C1 segment of cervical spinal cord (tissue), 14 donors: ENCODE measurements around the gene KIAA0825.

Experiments used
- DNase-seq, 14 donors: peaks; one replicate each; lab custom pipeline; 2025; lab: John Stamatoyannopoulos, UW

The KIAA0825 gene

DNA sequence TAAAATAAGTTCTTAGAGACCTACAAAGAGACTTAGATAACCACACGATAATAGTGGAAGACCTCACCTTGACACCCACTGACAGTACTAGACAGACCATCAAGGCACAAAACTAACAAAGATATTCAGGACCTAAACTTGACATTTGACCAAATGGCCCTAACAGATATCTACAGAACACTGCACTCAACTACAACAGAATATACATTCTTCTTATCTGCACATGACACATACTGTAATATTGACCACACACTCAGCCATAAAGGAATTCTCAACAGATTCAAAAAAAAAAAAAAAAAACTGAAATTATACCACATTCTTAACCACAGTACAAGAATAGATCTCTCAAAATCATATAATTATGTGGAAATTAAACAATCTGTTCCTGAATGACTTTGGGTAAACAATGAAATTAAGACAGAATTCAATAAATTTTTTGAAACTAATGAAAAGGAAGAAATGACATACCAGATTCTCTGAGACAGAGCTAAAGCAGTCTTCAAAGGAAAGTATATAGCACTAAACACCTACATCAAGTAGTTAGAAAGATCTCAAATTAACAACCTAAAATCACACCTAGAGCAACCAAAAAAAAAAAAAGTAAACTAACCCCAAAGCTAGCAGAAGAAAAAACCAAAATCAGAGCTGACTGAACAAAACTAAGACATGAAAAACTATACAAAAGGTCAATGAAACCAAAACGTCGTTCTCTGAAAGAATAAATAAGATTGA is 514.7 kb downstream of the KIAA0825 start:
- no peak for DNase-seq
